HG02798 (cell line): ENCODE results near the gene EFNB2.

Source experiments
- ATAC-seq: cut with Tn5 transposase; IDR thresholded peaks from one replicate; pipeline ENCODE4 v1.9.1; 2021; ENCODE audit warnings: mild to moderate bottlenecking; ENCODE audit not compliant: unreplicated experiment, poor library complexity

EFNB2 gene

DNA sequence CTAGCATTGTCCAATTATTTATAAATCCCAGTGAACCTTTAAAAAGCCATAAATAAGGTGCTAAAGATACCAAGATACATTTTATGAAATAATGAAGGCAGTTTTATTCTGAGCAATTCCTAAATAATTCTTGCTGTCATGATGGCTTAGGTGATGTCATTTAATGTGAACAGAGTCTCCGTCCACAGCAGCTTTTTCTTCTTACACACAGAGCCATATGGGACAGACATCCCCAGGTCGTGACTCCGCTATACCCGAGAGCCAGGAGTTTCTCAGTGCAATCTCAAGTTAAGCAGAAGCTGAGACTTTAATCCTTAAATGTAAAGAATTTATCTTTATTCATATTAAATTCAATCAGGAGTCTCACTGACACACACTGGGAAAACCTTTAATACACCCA, 29.7 kb downstream of the EFNB2 start:
- ATAC-seq = no peak

DNA sequence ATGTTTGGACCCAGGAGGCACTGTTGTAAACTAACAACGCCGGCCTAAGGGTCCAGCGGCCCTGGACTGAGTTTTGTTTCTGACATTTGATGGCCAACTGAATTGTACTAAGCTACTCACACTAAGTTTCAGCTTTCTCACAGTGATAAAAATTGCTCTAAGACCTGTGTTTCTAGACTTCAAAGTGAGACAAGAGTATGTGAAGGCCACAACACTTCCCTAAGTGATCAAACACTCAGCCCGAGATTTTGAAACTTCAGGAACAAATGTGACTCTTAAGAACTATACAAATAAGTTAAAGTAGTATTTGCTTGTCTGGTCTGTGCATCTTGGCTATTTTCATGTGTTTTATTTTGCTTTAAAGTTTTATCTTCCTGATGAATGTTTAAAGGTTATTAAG, 30.2 kb downstream of the EFNB2 start:
- no peak for ATAC-seq

DNA sequence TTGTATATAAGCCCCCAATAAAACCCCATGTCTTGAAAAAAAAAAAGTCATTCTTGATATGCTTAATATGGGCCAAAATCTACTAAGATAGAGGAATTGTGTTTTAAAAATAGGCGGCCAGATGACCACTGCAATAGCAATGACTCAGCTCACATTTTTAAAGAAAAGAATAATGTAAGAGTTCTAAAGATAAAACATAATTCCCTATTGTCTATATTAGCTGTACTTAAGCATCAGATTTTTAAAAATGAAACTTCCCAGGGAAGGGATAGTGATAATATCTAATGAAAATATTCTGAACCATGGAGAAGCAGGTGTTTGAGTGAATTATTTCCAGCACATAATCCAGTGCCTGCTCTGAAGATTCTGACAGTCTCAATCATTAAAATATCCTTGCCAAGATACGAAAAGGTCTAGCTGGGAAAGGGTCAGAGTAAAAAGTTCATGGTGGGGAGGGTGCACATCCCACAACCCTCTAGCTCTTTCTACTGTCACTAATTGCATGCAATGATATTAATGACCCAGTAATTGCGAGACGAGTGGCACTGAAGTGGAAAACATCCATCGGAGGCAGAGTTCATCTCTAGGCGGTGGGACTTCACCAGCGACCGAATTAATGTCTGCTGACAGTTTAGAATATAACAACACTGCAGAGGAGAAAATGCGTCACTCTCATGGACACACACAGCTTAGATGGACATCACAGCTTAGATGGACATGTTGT, 31.6 kb downstream of the EFNB2 start:
- ATAC-seq = no peak

DNA sequence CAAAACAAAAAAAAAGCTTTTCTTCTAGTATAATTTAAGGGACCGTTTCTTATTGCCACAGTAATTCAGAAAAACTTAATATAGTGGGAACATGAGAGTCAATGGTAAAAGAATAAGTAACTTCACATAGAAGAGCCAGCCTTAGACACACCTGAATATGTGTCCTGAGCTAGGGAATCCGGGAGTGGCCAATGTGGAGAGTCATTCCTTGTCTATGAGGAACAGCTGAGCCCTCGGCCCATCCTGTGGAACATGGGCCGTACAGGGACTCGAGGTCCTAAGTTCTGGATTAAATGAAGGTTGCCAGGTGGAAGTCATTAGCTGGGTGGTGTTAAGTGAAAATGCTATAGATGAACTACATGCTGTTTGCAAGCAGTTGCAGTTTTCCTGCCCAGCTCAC, 32.2 kb downstream of the EFNB2 start:
- no peak for ATAC-seq

DNA sequence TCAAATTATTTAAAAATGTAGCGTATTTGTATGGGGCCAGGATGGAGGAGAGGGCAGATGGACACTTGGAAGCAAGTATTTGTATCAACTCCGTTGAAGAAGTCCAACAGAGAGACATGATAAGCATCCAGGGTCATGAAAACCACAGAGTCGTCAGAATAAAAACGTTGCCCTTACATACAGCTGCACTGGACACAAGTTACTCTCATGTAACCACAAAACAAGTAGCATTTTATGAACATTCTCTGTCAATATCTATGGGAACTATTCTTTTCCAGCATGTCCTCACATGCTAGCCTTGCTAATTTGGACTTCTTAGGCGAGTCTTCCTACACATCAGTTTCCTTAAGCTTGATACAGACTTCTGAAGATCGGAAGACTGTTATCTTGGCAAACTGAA, 35.0 kb downstream of the EFNB2 start:
- no peak for ATAC-seq

- peak; percentile 54 for ATAC-seq
Observed at GRCh38 chr13:106499896-106500295, 35.6 kb downstream of the EFNB2 start.

GRCh38 chr13:106499113-106499512, 36.3 kb downstream of the EFNB2 start:
- ATAC-seq = no peak

- no peak for ATAC-seq
Observed at GRCh38 chr13:106498571-106498970, 36.9 kb downstream of the EFNB2 start.

- ATAC-seq = no peak
Observed at GRCh38 chr13:106498158-106498557, 37.3 kb downstream of the EFNB2 start.

DNA sequence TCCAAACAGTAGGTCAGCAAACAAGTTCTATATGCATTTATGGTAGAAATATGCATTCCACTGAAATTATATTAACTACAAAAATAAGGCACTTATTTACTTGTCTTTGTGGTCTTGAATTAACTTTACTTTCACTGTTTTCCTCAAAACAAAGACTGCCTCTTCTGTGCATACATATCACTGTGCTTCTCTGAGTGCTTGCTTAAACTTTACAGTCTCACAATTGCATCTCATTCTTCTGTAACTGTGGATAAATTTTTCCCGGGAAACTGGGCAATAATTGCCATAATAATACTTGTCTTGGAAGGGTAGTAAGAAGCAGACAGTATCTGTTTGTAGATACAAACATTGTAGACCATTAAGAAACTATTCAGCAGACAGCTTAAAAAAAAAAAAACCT, 38.4 kb downstream of the EFNB2 start:
- no peak for ATAC-seq

DNA sequence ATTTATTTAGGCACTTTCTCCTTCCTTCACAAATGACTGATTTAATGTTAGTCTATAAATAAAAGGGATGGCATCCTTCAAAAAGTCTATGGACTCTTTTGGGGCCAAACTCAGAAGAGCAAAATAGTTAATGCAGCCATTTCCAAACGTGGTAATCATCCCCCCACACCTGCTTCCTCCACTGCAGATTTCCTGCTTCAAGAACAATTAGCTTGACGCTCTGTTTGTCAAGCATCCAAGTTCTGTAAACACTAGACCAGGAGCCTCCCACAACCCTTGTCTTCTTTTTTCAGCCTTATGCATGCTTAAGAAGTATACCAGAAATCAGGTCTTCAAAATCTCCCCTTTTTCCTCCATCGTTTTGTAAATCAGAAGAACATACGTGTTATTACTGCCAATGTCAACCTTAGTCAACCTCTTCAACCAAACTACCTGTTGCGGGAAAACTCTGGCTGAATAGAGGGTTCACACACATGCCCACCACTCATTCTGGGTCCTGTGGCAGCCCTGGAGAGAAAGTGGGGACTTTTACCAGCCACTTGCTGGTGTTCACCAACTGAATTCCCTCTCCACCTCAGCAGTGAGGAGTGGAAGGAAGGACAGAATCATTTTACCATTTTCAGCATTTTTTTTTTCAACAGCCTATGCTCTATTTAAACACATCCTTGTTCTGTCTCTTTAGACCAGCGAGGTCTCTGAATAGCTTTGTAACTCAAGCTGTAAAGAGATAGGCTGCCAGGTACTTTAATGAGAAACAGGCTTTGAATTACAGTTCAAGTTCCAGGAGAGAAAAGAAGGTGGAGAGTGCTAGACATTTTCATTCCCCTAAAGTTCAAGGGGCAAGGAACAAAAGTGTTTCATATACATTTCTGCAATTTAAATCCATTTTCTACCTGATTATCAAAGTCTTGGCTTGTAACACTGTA, 39.1 kb downstream of the EFNB2 start:
- ATAC-seq = no peak

GRCh38 chr13:106494936-106495335, 40.5 kb downstream of the EFNB2 start:
- no peak for ATAC-seq

DNA sequence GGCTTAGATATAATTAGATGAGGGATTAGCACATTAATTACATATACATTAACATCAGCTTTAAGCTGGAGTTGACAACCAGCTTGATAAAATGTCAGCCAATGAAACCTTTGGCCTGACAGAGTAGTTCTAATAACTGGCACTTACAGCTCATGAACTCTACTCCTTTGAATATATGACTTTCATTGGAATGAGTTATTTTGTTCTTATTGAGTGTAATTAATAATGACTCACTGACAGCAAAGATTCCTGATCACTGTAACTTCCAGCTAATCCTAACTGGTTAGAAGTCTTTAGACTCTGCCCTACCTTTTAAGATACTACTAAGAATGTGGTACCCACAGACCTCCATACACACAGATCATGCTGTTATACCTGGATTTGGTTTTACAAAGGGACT, 41.0 kb downstream of the EFNB2 start:
- no peak for ATAC-seq

DNA sequence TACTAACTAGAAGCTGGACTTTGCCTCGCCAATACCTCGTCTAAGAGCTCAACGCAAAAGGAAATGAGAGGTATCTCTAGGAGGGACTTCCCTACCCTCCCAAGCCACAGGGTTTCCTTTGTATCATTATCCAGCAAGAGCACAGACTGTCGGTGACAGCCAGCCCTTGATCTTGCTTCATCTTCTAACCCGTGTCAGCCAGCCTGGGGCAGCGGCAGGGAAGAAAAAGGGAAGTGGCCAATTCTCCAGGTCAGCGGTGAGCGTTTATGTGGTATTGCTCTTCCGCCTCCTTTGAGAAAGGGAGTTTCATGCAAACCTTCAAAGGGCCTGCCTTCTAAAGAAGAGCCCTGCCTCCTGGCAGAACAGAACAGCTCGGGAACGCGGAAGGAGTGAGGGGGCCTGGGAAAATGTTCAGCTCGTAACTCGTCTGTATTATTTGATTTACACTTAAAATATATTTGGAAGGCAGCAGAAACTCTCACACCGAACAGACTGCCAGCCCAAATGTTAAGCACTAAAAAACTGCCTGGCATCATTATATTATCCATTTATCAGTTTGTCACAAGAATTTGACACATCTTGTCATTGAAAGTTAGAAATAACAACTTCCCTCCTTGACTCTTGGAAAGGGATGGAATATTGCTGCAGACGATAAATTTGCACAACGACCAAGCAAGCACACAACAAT, 41.8 kb downstream of the EFNB2 start:
- peak; percentile 79 for ATAC-seq

DNA sequence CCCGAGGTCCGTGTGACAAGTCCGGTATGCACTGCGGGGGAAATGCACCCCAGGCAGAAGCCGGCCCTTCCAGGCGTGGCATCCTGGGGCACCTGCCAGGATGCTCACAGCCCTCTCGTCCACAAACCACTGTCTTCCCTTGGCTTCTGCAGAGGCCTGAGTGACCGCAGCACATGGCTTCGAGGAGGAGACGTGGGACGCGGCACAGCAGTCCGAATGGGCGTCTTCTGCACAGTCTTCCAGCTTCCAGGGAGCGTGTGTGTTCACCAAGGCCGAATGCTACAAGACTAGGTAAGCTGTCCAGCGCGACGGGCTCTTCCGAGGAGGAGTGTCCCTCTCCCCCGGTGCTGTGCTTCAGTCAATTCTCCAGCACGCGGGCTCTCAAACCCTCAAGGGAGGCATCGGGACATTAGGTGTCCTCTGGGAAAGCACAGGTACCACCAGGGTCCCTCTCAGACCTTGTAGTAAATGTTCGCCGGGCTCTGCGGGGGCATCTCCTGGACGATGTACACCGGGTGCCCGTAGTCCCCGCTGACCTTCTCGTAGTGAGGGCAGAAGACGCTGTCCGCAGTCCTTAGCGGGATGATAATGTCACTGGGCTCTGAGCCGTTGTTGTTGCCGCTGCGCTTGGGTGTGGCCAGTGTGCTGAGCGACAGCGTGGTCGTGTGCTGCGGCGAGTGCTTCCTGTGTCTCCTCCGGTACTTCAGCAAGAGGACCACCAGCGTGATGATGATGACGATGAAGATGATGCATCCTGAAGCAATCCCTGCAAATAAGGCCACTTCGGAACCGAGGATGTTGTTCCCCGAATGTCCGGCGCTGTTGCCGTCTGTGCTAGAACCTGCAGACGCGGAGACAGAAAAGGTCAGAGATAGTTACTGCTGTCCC, 42.6 kb downstream of the EFNB2 start:
- ATAC-seq = no peak

- ATAC-seq = no peak
Observed at GRCh38 chr13:106491928-106492587, 43.4 kb downstream of the EFNB2 start.

DNA sequence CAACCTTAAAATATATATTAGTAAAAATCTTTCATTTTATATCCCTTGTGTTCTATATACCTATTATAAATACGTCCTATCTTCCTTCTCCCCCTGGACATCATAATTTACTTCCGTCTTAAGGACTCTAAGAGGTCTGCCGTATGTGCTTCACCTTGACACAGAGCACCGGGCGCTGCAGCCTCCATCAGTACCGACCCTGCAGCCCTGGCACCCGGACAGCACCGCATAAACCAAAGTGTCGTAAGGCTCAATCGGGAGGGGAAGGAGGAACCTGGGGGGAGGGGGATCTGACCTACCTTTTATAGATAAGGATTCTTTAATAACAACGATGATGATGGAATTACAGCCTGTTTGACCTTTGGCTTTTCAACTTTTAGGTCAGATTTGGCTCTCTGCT, 44.0 kb downstream of the EFNB2 start:
- no peak for ATAC-seq

GRCh38 chr13:106490569-106491321, 44.7 kb downstream of the EFNB2 start:
- ATAC-seq = peak; percentile 29
